Measurements from ENCODE around the gene KNDC1.

Gene KNDC1

DNA sequence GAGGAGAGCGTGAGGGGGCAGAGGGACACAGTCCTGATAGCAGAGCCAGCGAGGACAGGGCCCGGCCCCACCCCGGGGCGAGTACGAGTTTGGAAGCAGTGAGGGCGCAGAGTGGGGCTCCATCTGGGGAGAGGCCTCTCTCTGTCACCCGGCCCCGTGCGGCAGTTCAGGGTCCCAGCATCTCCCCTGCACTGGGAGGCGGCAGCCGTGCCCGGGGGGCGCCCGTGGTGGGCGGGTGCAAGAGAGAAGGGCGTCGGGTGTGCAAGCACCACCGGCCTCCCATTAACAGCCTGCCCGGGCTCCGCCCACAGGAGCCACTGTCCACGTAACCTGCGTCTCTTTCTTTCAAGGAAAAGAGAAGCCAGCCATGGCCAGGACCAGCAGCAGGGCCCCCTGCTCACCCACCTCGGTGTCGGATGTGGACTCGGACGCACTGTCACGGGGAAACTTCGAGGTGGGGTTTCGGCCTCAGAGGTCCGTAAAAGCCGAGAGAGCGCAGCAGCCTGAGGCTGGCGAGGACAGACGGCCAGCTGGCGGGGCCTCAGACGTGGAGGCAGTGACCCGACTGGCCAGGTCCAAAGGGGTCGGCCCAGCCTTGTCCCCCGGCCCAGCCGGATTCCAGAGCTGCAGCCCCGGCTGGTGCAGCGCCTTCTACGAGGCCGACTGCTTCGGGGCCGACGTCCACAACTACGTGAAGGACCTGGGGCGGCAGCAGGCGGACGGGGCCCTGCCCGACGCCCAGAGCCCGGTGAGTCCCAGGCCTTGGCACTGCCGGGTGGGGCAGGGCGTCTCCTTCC lies 41.3 kb downstream of the KNDC1 start:
- Histone ChIP-seq H3K27me3 (ENCODE audit: low read depth, low read length) (no peaks in the 10 kb centered on the region), H3K4me1 (ENCODE audit: control insufficient read depth in 1 of 2, insufficient read depth in 2 of 2, low read length in 2 of 2) (no peaks in the 10 kb centered on the region), H3K27ac (ENCODE audit: low read length) (no peak overlapping the region), H3K9me3 (ENCODE audit: control insufficient read depth in 1 of 2, low read length in 2 of 2) (no peaks in the 10 kb centered on the region), H3K36me3 (ENCODE audit: control insufficient read depth in 1 of 2, insufficient read depth in 2 of 2, low read length in 2 of 2) (no peaks in the 10 kb centered on the region), H3K4me3 (ENCODE audit: low read depth in 1 of 2, low read length in 2 of 2) (no peak overlapping the region)

DNA sequence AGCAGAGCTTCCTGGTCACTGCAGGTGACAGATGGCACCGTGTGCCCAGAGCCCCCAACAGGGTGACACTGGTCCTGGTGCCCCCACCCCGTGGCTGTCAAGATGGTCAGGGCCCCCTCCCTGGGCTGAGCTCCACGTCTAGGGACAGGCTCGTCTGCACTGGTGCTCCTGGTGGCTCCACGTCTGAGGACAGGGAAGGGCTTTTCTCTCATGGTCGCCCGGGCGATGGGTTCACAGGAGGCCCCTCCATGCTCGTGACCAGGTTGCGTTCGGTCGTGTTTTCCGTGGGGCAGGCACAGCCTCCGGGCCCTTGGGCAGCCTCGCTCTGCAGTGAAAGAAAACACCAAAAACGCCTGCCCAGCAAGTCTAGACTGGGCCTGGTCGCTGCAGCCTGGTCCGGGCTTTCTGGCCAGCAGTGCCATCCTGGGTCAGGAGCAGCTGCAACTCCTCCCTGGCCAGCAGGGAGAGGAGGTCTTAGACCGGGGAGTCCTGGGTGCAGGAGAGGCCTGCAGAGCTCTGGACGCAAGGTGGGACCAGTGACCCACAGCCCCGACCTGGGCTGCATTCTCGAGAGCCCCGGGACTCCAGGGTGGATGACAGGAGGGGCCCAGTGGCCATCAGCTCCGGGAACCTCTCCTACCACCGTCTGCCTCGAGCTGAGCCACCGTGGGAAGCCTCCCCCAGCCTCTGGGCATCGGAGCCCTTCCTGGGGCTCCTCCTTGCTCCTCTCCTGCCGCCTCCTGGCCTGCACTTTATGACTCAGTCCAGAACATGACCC lies 42.1 kb downstream of the KNDC1 start:
- H3K27me3 ChIP-seq (ENCODE audit: low read depth, low read length): no peaks in the 10 kb centered on the region
- H3K27ac ChIP-seq (ENCODE audit: low read length): no peak overlapping the region
- no peaks in the 10 kb centered on the region for H3K36me3 ChIP-seq (ENCODE audit: control insufficient read depth in 1 of 2, insufficient read depth in 2 of 2, low read length in 2 of 2)

GRCh38 chr10:133202778-133203651 lies 43.0 kb downstream of the KNDC1 start:
- Histone ChIP-seq H3K4me1 (ENCODE audit: control insufficient read depth in 1 of 2, insufficient read depth in 2 of 2, low read length in 2 of 2) (no peaks in the 10 kb centered on the region), H3K27me3 (ENCODE audit: low read depth, low read length) (no peaks in the 10 kb centered on the region)

More for the DNA sequence above, 42.1 kb downstream of the KNDC1 start:
- no peak overlapping the region for H3K4me3 ChIP-seq (ENCODE audit: low read depth in 1 of 2, low read length in 2 of 2)
- H3K9me3 ChIP-seq (ENCODE audit: control insufficient read depth in 1 of 2, low read length in 2 of 2): no peaks in the 10 kb centered on the region
- no peaks in the 10 kb centered on the region for H3K4me1 ChIP-seq (ENCODE audit: control insufficient read depth in 1 of 2, insufficient read depth in 2 of 2, low read length in 2 of 2)

DNA sequence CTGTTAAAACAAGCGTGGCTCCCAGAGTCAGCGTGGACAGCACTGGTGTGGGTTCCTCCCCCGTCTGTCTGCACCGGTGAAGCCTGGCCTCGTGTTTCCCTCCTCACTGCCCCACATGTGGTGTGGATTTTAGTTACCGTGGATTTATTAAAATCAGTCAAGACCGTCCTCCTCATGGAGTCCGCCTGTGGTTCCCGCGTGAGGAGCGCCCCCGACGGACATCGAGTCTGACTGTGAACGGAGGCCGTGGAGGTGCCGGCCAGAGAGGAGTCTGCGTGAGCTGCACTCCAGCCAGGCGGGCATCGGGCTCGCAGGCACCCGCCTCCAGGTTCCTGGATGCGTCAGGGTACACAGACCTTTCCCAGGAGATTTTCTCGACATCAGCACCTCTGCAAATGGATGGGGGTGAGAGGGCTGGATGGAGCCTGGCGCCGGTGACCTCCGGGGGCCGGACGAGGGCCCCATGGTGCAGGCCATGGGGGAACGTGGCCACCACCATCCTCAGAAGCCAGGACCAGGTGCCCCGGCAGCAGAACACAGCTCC lies 43.7 kb downstream of the KNDC1 start:
- Histone ChIP-seq H3K36me3 (ENCODE audit: control insufficient read depth in 1 of 2, insufficient read depth in 2 of 2, low read length in 2 of 2) (no peaks in the 10 kb centered on the region), H3K4me1 (ENCODE audit: control insufficient read depth in 1 of 2, insufficient read depth in 2 of 2, low read length in 2 of 2) (no peaks in the 10 kb centered on the region), H3K27ac (ENCODE audit: low read length) (no peak overlapping the region), H3K27me3 (ENCODE audit: low read depth, low read length) (no peaks in the 10 kb centered on the region), H3K9me3 (ENCODE audit: control insufficient read depth in 1 of 2, low read length in 2 of 2) (no peaks in the 10 kb centered on the region), H3K4me3 (ENCODE audit: low read depth in 1 of 2, low read length in 2 of 2) (no peak overlapping the region)

More at GRCh38 chr10:133202778-133203651, 43.0 kb downstream of the KNDC1 start:
- Histone ChIP-seq H3K27ac (ENCODE audit: low read length) (no peak overlapping the region), H3K4me3 (ENCODE audit: low read depth in 1 of 2, low read length in 2 of 2) (no peak overlapping the region), H3K36me3 (ENCODE audit: control insufficient read depth in 1 of 2, insufficient read depth in 2 of 2, low read length in 2 of 2) (no peaks in the 10 kb centered on the region), H3K9me3 (ENCODE audit: control insufficient read depth in 1 of 2, low read length in 2 of 2) (no peaks in the 10 kb centered on the region)

- Histone ChIP-seq H3K27me3 (ENCODE audit: low read depth, low read length) (no peaks in the 10 kb centered on the region), H3K4me3 (ENCODE audit: low read depth in 1 of 2, low read length in 2 of 2) (no peak overlapping the region), H3K4me1 (ENCODE audit: control insufficient read depth in 1 of 2, insufficient read depth in 2 of 2, low read length in 2 of 2) (no peaks in the 10 kb centered on the region), H3K27ac (ENCODE audit: low read length) (no peak overlapping the region), H3K9me3 (ENCODE audit: control insufficient read depth in 1 of 2, low read length in 2 of 2) (no peaks in the 10 kb centered on the region), H3K36me3 (ENCODE audit: control insufficient read depth in 1 of 2, insufficient read depth in 2 of 2, low read length in 2 of 2) (no peaks in the 10 kb centered on the region)
These were observed 44.4 kb downstream of the KNDC1 start for GRCh38 chr10:133204226-133205015.

GRCh38 chr10:133205146-133205545 lies 45.1 kb downstream of the KNDC1 start:
- Histone ChIP-seq H3K4me1 (ENCODE audit: control insufficient read depth in 1 of 2, insufficient read depth in 2 of 2, low read length in 2 of 2) (no peaks in the 10 kb centered on the region), H3K27me3 (ENCODE audit: low read depth, low read length) (no peaks in the 10 kb centered on the region), H3K4me3 (ENCODE audit: low read depth in 1 of 2, low read length in 2 of 2) (no peak overlapping the region), H3K9me3 (ENCODE audit: control insufficient read depth in 1 of 2, low read length in 2 of 2) (no peaks in the 10 kb centered on the region), H3K36me3 (ENCODE audit: control insufficient read depth in 1 of 2, insufficient read depth in 2 of 2, low read length in 2 of 2) (no peaks in the 10 kb centered on the region), H3K27ac (ENCODE audit: low read length) (no peak overlapping the region)

- H3K27me3 ChIP-seq (ENCODE audit: low read depth, low read length): no peaks in the 10 kb centered on the region
- H3K36me3 ChIP-seq (ENCODE audit: control insufficient read depth in 1 of 2, insufficient read depth in 2 of 2, low read length in 2 of 2): no peaks in the 10 kb centered on the region
- H3K9me3 ChIP-seq (ENCODE audit: control insufficient read depth in 1 of 2, low read length in 2 of 2): no peaks in the 10 kb centered on the region
- no peak overlapping the region for H3K4me3 ChIP-seq (ENCODE audit: low read depth in 1 of 2, low read length in 2 of 2)
- H3K27ac ChIP-seq (ENCODE audit: low read length): no peak overlapping the region
- no peaks in the 10 kb centered on the region for H3K4me1 ChIP-seq (ENCODE audit: control insufficient read depth in 1 of 2, insufficient read depth in 2 of 2, low read length in 2 of 2)
These were observed 46.5 kb downstream of the KNDC1 start for GRCh38 chr10:133206356-133207040.

GRCh38 chr10:133207041-133207600 lies 47.1 kb downstream of the KNDC1 start:
- Histone ChIP-seq H3K4me1 (ENCODE audit: control insufficient read depth in 1 of 2, insufficient read depth in 2 of 2, low read length in 2 of 2) (no peaks in the 10 kb centered on the region), H3K27me3 (ENCODE audit: low read depth, low read length) (no peaks in the 10 kb centered on the region), H3K36me3 (ENCODE audit: control insufficient read depth in 1 of 2, insufficient read depth in 2 of 2, low read length in 2 of 2) (no peaks in the 10 kb centered on the region), H3K27ac (ENCODE audit: low read length) (no peak overlapping the region), H3K9me3 (ENCODE audit: control insufficient read depth in 1 of 2, low read length in 2 of 2) (no peaks in the 10 kb centered on the region), H3K4me3 (ENCODE audit: low read depth in 1 of 2, low read length in 2 of 2) (no peak overlapping the region)

- Histone ChIP-seq H3K4me3 (ENCODE audit: low read depth in 1 of 2, low read length in 2 of 2) (no peak overlapping the region), H3K27ac (ENCODE audit: low read length) (no peak overlapping the region), H3K27me3 (ENCODE audit: low read depth, low read length) (no peaks in the 10 kb centered on the region), H3K4me1 (ENCODE audit: control insufficient read depth in 1 of 2, insufficient read depth in 2 of 2, low read length in 2 of 2) (no peaks in the 10 kb centered on the region), H3K9me3 (ENCODE audit: control insufficient read depth in 1 of 2, low read length in 2 of 2) (no peaks in the 10 kb centered on the region), H3K36me3 (ENCODE audit: control insufficient read depth in 1 of 2, insufficient read depth in 2 of 2, low read length in 2 of 2) (no peaks in the 10 kb centered on the region)
These were observed 47.6 kb downstream of the KNDC1 start for GRCh38 chr10:133207627-133208026.

GRCh38 chr10:133208466-133208865 lies 48.4 kb downstream of the KNDC1 start:
- H3K27me3 ChIP-seq (ENCODE audit: low read depth, low read length): no peaks in the 10 kb centered on the region
- no peak overlapping the region for H3K27ac ChIP-seq (ENCODE audit: low read length)
- no peaks in the 10 kb centered on the region for H3K4me1 ChIP-seq (ENCODE audit: control insufficient read depth in 1 of 2, insufficient read depth in 2 of 2, low read length in 2 of 2)
- no peaks in the 10 kb centered on the region for H3K9me3 ChIP-seq (ENCODE audit: control insufficient read depth in 1 of 2, low read length in 2 of 2)
- H3K4me3 ChIP-seq (ENCODE audit: low read depth in 1 of 2, low read length in 2 of 2): no peak overlapping the region
- no peaks in the 10 kb centered on the region for H3K36me3 ChIP-seq (ENCODE audit: control insufficient read depth in 1 of 2, insufficient read depth in 2 of 2, low read length in 2 of 2)

Measured in muscle layer of duodenum (tissue), 2 donors.